ENCODE measurements around the gene LCN1.

The LCN1 gene

DNA sequence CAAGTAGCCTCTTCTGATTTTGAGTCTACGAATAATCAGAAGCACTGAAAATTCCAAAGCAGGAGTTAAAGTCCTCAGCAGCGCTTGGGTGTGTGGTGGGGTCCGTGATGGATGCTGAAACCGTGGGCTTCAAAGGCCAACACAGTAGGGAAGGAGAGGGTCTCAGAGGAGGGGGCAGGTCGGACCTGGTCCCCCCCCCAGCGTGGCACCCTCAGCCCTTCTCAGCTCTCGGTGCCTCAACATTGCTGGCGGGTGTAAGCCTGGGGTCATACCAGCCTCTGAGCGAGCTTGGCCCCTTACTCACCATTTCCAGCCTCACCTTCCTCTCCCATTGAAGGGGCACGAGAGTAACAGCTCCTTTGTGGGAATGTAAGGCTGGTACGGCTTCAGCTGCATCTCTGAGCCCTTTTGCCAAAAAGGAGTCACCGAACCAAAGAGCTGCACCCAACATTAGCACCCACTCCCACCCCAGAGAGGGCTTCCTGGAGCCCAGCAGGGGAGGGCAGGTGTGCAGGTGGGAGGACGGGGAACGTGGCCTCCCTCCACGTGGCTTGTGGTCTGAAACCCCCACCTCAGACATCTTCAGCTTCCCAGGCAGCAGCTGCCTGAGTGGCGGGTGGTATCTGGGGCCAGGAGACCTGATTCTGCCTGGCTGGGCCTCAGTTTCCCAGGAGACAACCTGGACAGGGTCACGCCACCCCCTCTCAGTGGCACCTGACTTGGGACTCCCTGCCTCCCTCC lies 6.7 kb upstream of the LCN1 start:
- DNase-seq (ENCODE audit: low read depth in 1 of 2, low spot score in 1 of 2): no peak
- in situ Hi-C loops (cut with HindIII; ENCODE audit: low pct_unique_long_range_greater_than_20kb, low sequenced_read_pairs): no loop called here
- no peak for TF ChIP-seq JUND (IDR thresholded peaks at IDR 0.05; ENCODE audit: low read depth)

DNA sequence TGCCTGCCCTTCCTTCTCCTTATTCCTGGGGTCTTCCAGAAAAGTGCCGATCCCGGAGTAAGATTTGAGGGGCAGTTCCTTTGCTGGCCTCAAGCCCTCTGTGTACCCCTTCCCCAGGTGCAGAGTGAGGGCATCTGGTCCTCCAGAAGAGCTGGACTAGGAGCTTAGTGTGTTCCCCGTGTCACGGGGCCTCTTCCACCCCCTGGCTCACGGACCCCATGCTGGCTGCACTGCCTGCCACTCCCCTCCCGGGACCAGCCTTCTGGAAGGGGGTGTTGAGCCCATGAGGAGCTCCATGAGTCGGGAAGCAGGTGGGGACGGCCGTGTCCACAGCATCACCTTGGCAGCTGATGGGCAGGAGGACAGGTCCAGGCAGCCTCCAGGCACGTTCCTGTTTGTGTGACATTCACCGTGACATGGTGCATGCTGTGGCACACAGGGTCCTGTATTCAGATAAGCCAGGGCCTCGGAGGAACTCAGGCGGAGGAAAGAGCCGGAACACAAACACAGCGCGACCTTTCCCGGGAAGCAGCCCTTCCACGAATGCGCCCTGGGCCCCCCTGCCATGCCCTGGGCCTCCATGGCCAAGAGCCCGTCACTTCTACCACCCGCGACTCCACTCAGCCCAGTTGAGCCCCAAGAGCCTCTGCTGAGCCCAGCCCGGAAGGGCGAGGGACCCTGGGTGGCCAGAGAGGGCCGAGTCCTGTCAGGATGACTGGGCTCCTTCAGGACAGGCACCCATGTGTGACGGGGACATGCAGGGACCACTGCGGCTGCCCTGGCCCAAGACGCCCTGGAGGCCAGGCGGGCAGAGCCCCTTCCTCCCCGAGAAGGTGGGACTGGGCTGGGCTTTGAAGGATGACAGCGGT lies 5.9 kb upstream of the LCN1 start:
- no peak for DNase-seq (ENCODE audit: low read depth in 1 of 2, low spot score in 1 of 2)
- no peak for TF ChIP-seq JUND (IDR thresholded peaks at IDR 0.05; ENCODE audit: low read depth)
- in situ Hi-C loops (cut with HindIII; ENCODE audit: low pct_unique_long_range_greater_than_20kb, low sequenced_read_pairs): no loop called here

DNA sequence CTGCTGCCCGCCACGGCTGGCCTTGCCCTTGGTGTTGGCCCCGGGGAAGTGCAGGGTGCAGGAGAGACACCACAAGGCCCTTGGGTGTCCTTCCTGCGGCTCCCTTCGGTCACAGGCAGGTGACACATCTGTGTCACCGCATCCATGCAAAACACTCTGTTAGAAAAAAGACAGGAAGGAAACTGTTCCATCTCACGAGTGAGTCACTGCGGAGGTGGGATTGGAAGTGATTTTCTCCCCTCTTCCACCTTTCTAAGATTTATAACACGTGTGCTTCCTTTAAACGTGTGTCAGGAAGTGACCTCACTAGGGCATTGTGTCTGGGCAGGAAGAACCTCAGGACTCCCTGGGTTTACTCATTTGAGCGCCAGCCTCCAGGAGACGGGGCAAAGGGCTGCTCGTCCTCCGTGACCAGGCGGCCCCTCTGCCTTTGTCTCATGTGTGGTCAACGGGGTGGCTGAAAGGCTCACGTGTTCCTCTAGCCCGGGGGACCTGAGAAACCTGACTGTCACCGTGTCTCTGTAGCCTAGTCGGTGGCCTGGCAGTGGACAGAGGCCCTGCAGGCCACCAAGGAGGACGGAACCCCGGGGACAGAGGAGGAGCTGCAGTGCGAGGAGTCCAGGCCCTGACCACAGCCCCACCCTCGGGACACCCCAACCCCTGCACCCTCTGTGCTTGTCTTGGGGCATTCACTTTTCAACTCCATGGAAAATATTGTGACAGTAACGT lies 4.9 kb upstream of the LCN1 start:
- TF ChIP-seq JUND (IDR thresholded peaks at IDR 0.05; ENCODE audit: low read depth): no peak
- in situ Hi-C loops (cut with HindIII; ENCODE audit: low pct_unique_long_range_greater_than_20kb, low sequenced_read_pairs): no loop called here
- no peak for DNase-seq (ENCODE audit: low read depth in 1 of 2, low spot score in 1 of 2)

DNA sequence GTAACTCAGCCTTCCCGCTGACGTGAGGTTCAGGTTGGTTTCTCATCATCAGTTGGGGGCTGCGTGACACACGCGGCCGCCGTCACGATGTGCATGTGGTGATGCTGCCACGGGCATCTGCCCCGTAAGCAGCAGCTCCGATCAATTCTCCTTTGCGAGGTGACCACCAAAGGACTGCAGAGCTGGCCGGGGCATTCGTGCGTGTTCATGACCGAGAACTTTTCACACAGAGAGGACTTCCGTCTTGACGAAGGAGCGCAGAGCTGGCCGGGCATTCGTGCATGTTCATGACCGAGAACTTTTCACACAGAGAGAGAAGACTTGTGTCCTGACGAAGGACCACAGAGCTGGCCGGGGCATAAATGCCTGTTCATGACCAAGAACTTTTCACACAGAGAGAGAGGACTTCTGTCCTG lies 3.8 kb upstream of the LCN1 start:
- no peak for TF ChIP-seq JUND (IDR thresholded peaks at IDR 0.05; ENCODE audit: low read depth)
- no peak for DNase-seq (ENCODE audit: low read depth in 1 of 2, low spot score in 1 of 2)

DNA sequence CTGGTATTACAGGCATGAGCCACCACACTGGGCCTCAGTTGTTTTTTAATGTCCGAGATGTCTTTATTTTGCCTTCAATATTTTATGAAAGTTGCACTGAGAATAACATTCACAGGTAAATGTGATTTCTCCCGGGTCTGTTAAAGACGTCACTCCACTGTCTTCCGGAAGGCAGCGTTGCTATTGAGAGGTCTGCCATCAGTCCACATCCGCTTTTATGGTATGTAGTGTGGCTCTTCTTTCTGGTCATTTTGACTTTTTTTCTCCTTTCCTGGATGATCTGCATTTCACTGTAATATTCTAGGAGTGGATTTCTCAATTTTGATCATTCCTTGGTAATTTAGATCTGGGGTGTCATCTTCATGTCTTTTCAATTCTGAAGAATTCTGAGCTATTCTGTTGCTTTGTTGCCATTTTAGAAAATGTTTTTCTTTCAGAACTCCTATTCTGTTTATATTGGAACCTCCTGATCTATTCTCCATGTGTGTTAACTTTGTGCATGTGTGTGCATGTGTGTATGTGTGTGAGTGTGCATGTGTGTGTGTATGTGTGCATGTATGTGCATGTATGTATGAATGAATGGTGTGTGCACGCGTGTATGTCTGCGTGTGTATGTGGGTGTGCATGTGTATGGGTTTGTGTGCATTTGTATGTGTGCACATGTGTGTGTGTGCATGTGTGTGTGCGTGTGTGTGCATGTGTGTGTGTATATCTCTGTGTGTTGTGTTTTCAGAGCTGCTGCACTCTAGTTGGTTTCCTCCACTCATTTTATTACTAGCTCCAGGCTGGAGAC lies 1.9 kb upstream of the LCN1 start:
- no peak for DNase-seq (ENCODE audit: low read depth in 1 of 2, low spot score in 1 of 2)
- in situ Hi-C loops (cut with HindIII; ENCODE audit: low pct_unique_long_range_greater_than_20kb, low sequenced_read_pairs): no loop called here
- no peak for TF ChIP-seq JUND (IDR thresholded peaks at IDR 0.05; ENCODE audit: low read depth)

More for the DNA sequence above, 3.8 kb upstream of the LCN1 start:
- in situ Hi-C loops (cut with HindIII; ENCODE audit: low pct_unique_long_range_greater_than_20kb, low sequenced_read_pairs): no loop called here

DNA sequence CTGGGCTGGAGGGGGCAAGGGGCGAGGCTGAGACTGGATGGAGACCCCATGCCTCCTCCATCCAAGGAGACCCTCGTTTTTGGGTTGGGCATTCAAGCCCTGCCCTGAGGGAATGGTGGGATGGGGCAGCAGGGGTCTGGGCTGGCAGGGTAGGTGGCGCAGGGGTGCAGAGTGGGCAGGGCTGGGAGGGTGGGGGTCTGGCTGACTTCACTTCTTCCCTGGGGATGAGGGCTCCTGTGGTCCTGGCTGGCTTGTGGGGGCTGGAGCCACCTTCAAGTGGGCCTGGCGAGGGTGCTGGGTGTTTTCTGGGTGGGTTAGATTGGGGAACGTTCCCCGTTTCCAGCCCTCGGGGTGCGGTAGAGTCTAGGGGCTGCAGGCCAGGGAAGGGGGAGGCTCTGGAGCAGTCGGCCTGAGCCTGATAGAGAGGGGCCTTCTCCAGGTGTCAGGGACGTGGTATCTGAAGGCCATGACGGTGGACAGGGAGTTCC lies 412 bp downstream of the LCN1 start:
- in situ Hi-C loops (cut with HindIII; ENCODE audit: low pct_unique_long_range_greater_than_20kb, low sequenced_read_pairs): no loop called here
- no peak for DNase-seq (ENCODE audit: low read depth in 1 of 2, low spot score in 1 of 2)
- TF ChIP-seq JUND (IDR thresholded peaks at IDR 0.05; ENCODE audit: low read depth): no peak

DNA sequence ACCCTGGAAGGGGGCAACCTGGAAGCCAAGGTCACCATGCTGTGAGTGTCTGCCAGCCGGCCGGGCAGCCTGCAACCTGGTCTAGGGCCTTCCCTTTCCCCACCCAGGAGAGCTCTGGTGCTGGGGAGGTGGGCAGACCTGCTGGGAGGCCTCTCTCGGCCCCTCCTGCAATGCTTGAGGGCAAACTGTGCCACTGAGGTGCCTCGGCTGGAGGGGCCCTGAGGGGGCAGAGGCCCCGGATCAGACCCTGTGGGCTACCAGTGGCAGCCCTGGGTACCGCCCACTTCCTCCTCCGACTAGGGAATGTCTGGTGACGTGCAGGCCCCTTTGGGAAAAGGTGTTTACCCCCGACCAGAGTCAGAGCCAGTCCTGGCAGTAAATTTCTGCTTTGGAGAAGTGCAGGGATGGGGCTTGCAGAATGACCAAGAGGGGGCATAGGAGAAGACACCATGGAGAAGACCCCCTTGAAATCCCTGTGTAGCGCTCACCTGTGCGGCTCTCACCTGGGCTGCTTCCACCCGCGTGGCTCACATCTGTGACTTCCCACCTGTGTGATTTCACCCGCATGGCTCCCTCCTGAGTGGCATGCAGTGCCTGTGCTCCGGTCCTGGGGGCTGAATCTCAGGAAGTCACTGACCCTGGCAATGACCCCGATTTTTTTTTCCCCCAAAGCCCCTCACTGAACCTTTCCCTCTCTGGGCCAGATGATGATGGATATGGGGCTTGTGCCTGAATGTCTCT lies 1.1 kb downstream of the LCN1 start:
- DNase-seq (ENCODE audit: low read depth in 1 of 2, low spot score in 1 of 2): no peak
- TF ChIP-seq JUND (IDR thresholded peaks at IDR 0.05; ENCODE audit: low read depth): no peak
- in situ Hi-C loops (cut with HindIII; ENCODE audit: low pct_unique_long_range_greater_than_20kb, low sequenced_read_pairs): no loop called here

DNA sequence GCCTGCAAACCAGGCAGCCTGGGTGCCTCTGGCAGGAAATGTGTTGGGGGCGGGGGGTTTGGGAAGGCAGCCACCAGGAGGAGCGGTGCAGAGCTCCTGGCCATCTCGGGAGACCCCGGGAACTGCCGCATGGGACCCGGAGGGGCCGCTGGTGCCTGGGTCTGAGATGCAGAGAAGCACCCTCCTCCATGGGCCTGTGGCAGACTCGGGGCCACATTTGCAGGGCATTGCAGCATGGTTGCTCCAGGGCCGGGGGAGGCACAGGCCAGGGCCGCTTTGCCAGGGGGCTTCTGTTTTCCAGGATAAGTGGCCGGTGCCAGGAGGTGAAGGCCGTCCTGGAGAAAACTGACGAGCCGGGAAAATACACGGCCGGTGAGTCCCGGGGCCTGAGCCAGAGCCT lies 1.7 kb downstream of the LCN1 start:
- in situ Hi-C loops (cut with HindIII; ENCODE audit: low pct_unique_long_range_greater_than_20kb, low sequenced_read_pairs): no loop called here
- TF ChIP-seq JUND (IDR thresholded peaks at IDR 0.05; ENCODE audit: low read depth): no peak
- no peak for DNase-seq (ENCODE audit: low read depth in 1 of 2, low spot score in 1 of 2)

DNA sequence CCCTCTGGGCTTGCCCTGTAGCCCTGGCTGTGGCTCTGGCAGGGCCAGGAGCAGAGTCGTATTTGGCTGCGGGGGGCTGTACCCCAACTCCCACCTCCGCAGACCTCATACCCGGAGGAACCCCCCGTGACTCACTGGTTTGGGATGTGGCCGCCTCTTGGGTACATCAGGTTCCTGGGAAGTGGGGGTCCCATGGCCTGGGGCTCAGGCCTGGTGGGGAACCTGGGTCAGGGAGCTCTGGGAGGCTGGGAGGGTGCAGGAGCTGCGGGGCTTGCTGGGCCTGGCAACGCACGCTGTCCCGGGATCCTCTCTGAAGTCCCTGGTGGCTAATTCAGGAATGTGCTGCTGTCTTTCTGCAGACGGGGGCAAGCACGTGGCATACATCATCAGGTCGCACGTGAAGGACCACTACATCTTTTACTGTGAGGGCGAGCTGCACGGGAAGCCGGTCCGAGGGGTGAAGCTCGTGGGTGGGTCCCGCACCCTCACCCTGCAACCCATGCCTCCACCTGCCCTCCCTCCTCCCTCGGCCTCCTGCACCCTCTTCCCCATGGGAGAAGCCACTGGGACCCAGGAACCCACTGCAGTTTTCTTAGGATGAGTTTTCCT lies 2.4 kb downstream of the LCN1 start:
- DNase-seq (ENCODE audit: low read depth in 1 of 2, low spot score in 1 of 2): no peak
- in situ Hi-C loops (cut with HindIII; ENCODE audit: low pct_unique_long_range_greater_than_20kb, low sequenced_read_pairs): no loop called here
- no peak for TF ChIP-seq JUND (IDR thresholded peaks at IDR 0.05; ENCODE audit: low read depth)

DNA sequence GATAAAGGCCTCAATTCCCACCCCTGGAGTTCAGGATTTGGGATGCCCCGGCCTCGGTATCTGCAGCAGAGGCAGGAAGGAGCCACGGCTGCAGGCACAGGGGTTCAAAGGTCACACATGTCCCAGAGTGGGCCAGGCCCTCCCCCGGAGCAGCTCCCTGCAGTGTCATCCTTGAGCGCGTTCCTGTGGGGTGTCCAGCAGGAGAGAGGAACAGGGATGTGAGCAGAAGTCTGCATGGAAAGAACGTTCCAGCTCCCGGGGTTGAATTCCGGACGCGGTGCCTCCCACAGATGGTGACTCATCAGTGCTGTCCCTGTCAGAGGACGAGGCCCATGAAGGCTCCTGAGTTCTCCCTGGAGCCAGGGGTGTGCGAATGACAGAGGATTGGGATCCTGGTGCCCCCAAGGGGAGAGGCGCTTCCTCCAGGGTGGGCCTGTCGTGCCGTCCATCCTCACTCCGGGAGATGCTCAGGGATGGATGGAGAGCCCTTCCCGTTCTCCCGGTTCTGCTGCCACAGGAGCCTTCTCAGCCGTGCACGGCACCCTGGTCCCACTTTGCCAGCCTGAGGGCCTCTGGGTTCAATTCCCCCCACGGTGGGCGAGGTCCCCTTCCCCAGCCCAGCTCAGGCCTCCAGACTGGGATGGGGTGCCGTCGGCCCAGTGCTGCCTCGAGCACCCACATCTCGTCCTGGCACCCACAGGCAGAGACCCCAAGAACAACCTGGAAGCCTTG lies 3.1 kb downstream of the LCN1 start:
- DNase-seq (ENCODE audit: low read depth in 1 of 2, low spot score in 1 of 2): no peak
- in situ Hi-C loops (cut with HindIII; ENCODE audit: low pct_unique_long_range_greater_than_20kb, low sequenced_read_pairs): no loop called here
- no peak for TF ChIP-seq JUND (IDR thresholded peaks at IDR 0.05; ENCODE audit: low read depth)

All from T47D (cell line).